Neural progenitor cell (in vitro differentiated cells): Measurements from ENCODE around the gene MUCL3. TPM values are rescaled to one million over a fixed set of nuclear protein-coding genes. Genes with fewer than 3 reads are reported as not detected.

Experiments
- DNase-seq: peaks from one replicate; pipeline ENCODE4 v3.0.0-alpha.2; 2016; ENCODE audit warnings: low spot score
- H2AFZ ChIP-seq: fragments of 200-600 bp; sonication (generic); replicated peaks from 2 replicates; pipeline ENCODE4 v1.6.1; 2016; ENCODE audit warnings: antibody characterized with exemption
- H3F3A ChIP-seq: fragments of 200-600 bp; sonication (generic); 2 replicates; pipeline ENCODE4 v1.6.1; 2016; ENCODE audit warnings: antibody characterized with exemption, low read depth
- H3K27ac ChIP-seq: fragments of 200-600 bp; sonication (generic); 2 replicates; pipeline ENCODE4 v1.5.1; 2016; ENCODE audit warnings: mild to moderate bottlenecking
- H3K27me3 ChIP-seq: fragments of 200-600 bp; sonication (generic); 2 replicates; pipeline ENCODE4 v1.6.1; 2016; ENCODE audit warnings: mild to moderate bottlenecking, moderate library complexity
- H3K36me3 ChIP-seq: fragments of 200-600 bp; sonication (generic); 2 replicates; pipeline ENCODE4 v1.5.1; 2016
- H3K4me1 ChIP-seq: fragments of 200-600 bp; sonication (generic); 2 replicates; pipeline ENCODE4 v1.6.1; 2016; ENCODE audit warnings: mixed run types
- H3K4me2 ChIP-seq: fragments of 200-600 bp; sonication (generic); 2 replicates; pipeline ENCODE4 v1.6.1; 2016
- H3K4me3 ChIP-seq: fragments of 200-600 bp; sonication (generic); 2 replicates; pipeline ENCODE4 v1.5.1; 2016
- H3K79me2 ChIP-seq: fragments of 200-600 bp; sonication (generic); 2 replicates; pipeline ENCODE4 v1.6.1; 2016; ENCODE audit warnings: low read depth
- H3K9ac ChIP-seq: fragments of 200-600 bp; sonication (generic); 2 replicates; pipeline ENCODE4 v1.6.1; 2016
- H3K9me3 ChIP-seq: fragments of 200-600 bp; sonication (generic); 2 replicates; pipeline ENCODE4 v1.5.1; 2016; ENCODE audit warnings: low read depth
- H4K20me1 ChIP-seq: fragments of 200-600 bp; sonication (generic); 2 replicates; pipeline ENCODE4 v1.6.1; 2016; ENCODE audit warnings: low read depth
- H3K27ac Mint-ChIP-seq: 3 replicates; pipeline ENCODE4 v1.8.0; 2021; ENCODE audit warnings: mixed read lengths
- H3K27me3 Mint-ChIP-seq: 2 replicates; pipeline ENCODE4 v1.8.0; 2022; ENCODE audit warnings: low read depth, mild to moderate bottlenecking, inconsistent platforms, moderate library complexity, mixed read lengths; ENCODE audit not compliant: insufficient read depth
- H3K36me3 Mint-ChIP-seq: 3 replicates; pipeline ENCODE4 v1.8.0; 2021; ENCODE audit warnings: mixed read lengths
- H3K4me1 Mint-ChIP-seq: 3 replicates; pipeline ENCODE4 v1.8.0; 2021; ENCODE audit warnings: mixed read lengths
- H3K4me3 Mint-ChIP-seq: 3 replicates; pipeline ENCODE4 v1.8.0; 2021; ENCODE audit warnings: mild to moderate bottlenecking, moderate library complexity, mixed read lengths
- H3K9me3 Mint-ChIP-seq: 3 replicates; pipeline ENCODE4 v1.8.0; 2020; ENCODE audit warnings: mixed read lengths
- EZH2 ChIP-seq: fragments of 200-600 bp; sonication (generic); IDR thresholded peaks from 2 replicates; pipeline ENCODE4 v1.6.1; 2017; ENCODE audit warnings: antibody characterized with exemption, mild to moderate bottlenecking, moderate library complexity
- EZH2phosphoT487 ChIP-seq: fragments of 200-600 bp; sonication (generic); IDR thresholded peaks from 2 replicates; pipeline ENCODE4 v1.6.1; 2017; ENCODE audit warnings: antibody characterized with exemption
- total RNA-seq: library from RNA; depleted of rRNA; stranded (reverse); fragments of >200 nt; gene quantifications from 2 replicates; pipeline ENCODE4 v1.2.3, GENCODE V29; 2015; ENCODE audit warnings: low replicate concordance
- TF ChIP-seq, protein P1 (sequence below): fragments of 200-600 bp; sonication (generic); IDR thresholded peaks from 2 replicates; pipeline ENCODE4 v1.5.1; 2017; ENCODE audit warnings: antibody characterized with exemption, mild to moderate bottlenecking

Gene MUCL3
- total RNA-seq, 1 donor from 2014 or later, result not detected

DNA sequence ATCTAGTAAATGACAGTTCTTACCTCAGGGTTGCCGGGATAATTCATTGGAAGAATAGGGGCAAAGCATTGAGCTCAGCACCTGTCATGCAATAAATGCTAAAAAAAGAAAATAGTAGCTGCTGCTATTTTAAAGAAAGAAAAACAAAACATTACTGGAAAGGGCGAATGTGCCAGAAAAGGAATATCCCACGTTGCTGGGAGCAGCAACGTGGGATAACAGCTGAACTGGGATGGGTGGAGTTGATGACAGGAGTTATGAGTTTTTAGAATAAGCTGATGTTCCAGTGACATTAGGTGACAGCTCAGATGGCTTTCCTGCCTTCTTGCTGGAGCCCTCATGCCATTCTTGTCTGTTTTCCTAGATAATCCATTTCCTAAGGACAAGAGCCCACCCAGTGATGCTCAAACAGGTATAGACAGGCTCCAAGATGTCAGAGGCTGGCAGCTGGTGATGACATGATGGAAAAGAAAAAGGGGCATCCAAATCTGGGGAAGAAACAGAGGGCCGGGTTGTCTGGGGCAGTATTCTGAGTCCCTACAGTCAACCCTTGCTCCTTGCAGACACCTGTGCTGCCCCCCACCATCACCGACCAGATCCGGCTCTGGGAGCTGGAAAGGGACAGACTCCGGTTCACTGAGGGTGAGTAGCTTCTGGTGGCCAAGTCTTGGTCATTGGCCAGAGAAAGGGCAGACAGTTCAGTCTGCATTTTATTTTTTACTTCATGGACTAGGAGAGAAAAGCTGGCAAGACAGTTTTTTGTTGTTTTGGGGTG lies 27.8 kb upstream of the MUCL3 start:
- Histone ChIP-seq H3K27ac (no peak overlapping the region), H3K9me3 (no peaks in the 10 kb centered on the region), H3K79me2 (peaks cover 18% of the 10 kb centered on the region), H3K9ac (no peak overlapping the region), H3K36me3 (no peaks in the 10 kb centered on the region), H4K20me1 (no peaks in the 10 kb centered on the region), H3F3A (peaks cover 28% of the 10 kb centered on the region), H2AFZ (no peak overlapping the region), H3K27me3 (no peaks in the 10 kb centered on the region), H3K4me2 (no peak overlapping the region), H3K4me3 (no peak overlapping the region), H3K4me1 (peaks cover 18% of the 10 kb centered on the region)
- H3K4me1 Mint-ChIP-seq, result peaks cover 40% of the 10 kb centered on the region
- H3K27me3 Mint-ChIP-seq, result peaks cover 9% of the 10 kb centered on the region
- peaks cover 26% of the 10 kb centered on the region for H3K36me3 Mint-ChIP-seq
- H3K27ac Mint-ChIP-seq, result no peak overlapping the region
- no peaks in the 10 kb centered on the region for H3K9me3 Mint-ChIP-seq
- DNase-seq, result no peak
- peak overlapping the region; percentile 93 for H3K4me3 Mint-ChIP-seq
- TF ChIP-seq, protein P1, sequence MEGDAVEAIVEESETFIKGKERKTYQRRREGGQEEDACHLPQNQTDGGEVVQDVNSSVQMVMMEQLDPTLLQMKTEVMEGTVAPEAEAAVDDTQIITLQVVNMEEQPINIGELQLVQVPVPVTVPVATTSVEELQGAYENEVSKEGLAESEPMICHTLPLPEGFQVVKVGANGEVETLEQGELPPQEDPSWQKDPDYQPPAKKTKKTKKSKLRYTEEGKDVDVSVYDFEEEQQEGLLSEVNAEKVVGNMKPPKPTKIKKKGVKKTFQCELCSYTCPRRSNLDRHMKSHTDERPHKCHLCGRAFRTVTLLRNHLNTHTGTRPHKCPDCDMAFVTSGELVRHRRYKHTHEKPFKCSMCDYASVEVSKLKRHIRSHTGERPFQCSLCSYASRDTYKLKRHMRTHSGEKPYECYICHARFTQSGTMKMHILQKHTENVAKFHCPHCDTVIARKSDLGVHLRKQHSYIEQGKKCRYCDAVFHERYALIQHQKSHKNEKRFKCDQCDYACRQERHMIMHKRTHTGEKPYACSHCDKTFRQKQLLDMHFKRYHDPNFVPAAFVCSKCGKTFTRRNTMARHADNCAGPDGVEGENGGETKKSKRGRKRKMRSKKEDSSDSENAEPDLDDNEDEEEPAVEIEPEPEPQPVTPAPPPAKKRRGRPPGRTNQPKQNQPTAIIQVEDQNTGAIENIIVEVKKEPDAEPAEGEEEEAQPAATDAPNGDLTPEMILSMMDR, result no peak

DNA sequence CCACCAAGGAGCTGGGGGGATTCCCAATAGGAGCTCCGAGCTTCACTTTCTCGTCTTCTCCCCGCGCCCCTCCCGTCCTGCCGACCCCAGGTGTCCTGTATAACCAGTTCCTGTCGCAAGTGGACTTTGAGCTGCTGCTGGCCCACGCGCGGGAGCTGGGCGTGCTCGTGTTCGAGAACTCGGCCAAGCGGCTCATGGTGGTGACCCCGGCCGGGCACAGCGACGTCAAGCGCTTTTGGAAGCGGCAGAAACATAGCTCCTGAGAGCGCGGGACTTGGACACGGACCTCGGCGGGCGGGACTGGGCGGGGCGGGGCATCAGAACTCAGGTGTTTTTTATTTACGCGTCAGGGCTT lies 27.1 kb upstream of the MUCL3 start:
- H3K27ac Mint-ChIP-seq, result no peak overlapping the region
- H3K4me1 ChIP-seq, result peaks cover 18% of the 10 kb centered on the region
- TF ChIP-seq EZH2, result no peak
- TF ChIP-seq, protein P1, result no peak
- TF ChIP-seq EZH2phosphoT487, result no peak
- peaks cover 28% of the 10 kb centered on the region for H3F3A ChIP-seq
- no peak for DNase-seq
- H3K9ac ChIP-seq, result no peak overlapping the region
- peak overlapping the region; percentile 62 for H3K4me3 ChIP-seq
- H3K9me3 ChIP-seq, result no peaks in the 10 kb centered on the region
- H3K4me3 Mint-ChIP-seq, result peak overlapping the region; percentile 93
- H3K79me2 ChIP-seq, result peaks cover 11% of the 10 kb centered on the region
- H3K9me3 Mint-ChIP-seq, result no peaks in the 10 kb centered on the region
- H3K36me3 Mint-ChIP-seq, result peaks cover 28% of the 10 kb centered on the region
- peak overlapping the region; percentile 53 for H2AFZ ChIP-seq
- H3K27me3 ChIP-seq, result no peaks in the 10 kb centered on the region
- H3K4me2 ChIP-seq, result peak overlapping the region; percentile 93
- peaks cover 9% of the 10 kb centered on the region for H3K27me3 Mint-ChIP-seq
- no peaks in the 10 kb centered on the region for H4K20me1 ChIP-seq
- H3K4me1 Mint-ChIP-seq, result peaks cover 33% of the 10 kb centered on the region
- no peaks in the 10 kb centered on the region for H3K36me3 ChIP-seq
- no peak overlapping the region for H3K27ac ChIP-seq

DNA sequence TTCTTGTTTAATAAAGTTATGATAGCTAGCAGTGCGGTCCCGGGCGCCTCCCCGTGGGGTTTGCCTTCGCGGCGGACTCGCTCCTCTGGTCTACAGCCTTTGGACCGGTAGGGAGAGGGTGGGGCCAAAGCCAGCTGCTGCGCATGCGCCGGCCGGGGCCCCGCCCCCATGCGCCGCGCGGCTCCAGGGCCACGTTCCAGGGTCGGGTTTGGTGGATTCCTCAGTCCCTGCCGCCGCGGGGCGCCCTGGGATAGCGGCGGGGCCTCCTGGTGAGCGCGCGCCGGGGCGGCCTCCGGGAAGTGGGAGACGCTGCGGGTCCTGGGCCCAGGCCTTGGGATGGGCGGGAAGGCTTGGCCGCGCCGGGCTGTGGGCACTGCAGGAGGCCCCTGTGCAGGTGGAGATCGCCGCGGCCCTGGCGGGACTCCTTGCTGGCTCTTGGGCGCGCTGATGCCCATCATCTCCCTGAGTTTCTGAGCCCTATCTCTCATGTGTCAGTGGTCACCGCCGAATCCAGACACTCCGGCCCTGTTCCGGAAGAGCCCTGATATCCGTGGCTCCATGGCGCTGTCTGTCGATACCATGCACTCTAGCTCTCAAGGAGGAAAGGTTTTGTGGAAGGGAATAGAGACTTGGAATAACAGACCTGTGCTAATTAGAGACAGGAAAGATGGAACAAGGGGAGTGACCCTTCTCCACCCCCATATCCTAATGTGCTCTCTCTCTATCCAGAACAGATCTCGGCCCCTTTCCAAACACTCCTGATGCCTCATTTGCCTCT lies 26.5 kb upstream of the MUCL3 start, which contains the start of gene VARS2:
TSS of gene VARS2 (plus strand) at position 163 of the 778 bp plus-strand sequence. CDS start at position 762, 599 bp downstream.
- H3K27ac Mint-ChIP-seq, result peak within 1 kb of the TSS; percentile 35
- Histone ChIP-seq H3K4me1 (peaks cover 15% of the 10 kb centered on the region), H3K9ac (no peak within 1 kb of the TSS), H3K27me3 (no peaks in the 10 kb centered on the region), H3K9me3 (no peaks in the 10 kb centered on the region), H3K36me3 (no peaks in the 10 kb centered on the region), H3F3A (peaks cover 28% of the 10 kb centered on the region), H3K4me2 (peak within 1 kb of the TSS; percentile 93), H4K20me1 (no peaks in the 10 kb centered on the region), H3K27ac (no peak within 1 kb of the TSS), H3K4me3 (peak within 1 kb of the TSS; percentile 62), H2AFZ (peak within 1 kb of the TSS; percentile 53), H3K79me2 (peaks cover 6% of the 10 kb centered on the region)
- no peaks in the 10 kb centered on the region for H3K9me3 Mint-ChIP-seq
- peaks cover 27% of the 10 kb centered on the region for H3K4me1 Mint-ChIP-seq
- TF ChIP-seq, protein P1, result peak; percentile 8
- TF ChIP-seq EZH2, result no peak
- H3K36me3 Mint-ChIP-seq, result peaks cover 30% of the 10 kb centered on the region
- DNase-seq, result peak; percentile 88
- H3K4me3 Mint-ChIP-seq, result peak within 1 kb of the TSS; percentile 93
- H3K27me3 Mint-ChIP-seq, result peaks cover 9% of the 10 kb centered on the region
